Activated CD4-positive, alpha-beta T cell treated with anti-CD3 and anti-CD28 coated beads, Interleukin-2, amount 50 U/mL, for 4 hours (primary cell): ENCODE data around the gene ASMTL.
"Not testable (repeated sequence)": the region's sequence is repeated elsewhere in the genome, so short reads cannot be mapped to it uniquely, and the experiment has no call there.

Experiments
- DNase-seq, 2 experiments: peaks; one replicate each; pipeline ENCODE4 v3.0.0-alpha.2; 2020

Gene ASMTL

GRCh38 chrX:1481636-1482529 is 29.2 kb upstream of the ASMTL start:
- DNase-seq, result peak; percentile 61 to 70

GRCh38 chrX:1480082-1480785 is 27.5 kb upstream of the ASMTL start:
- no peak for DNase-seq

GRCh38 chrX:1477801-1478458 is 25.2 kb upstream of the ASMTL start:
- no peak for DNase-seq

GRCh38 chrX:1477229-1477628 is 24.5 kb upstream of the ASMTL start:
- DNase-seq, result no peak

GRCh38 chrX:1476682-1477081 is 24.0 kb upstream of the ASMTL start:
- no peak for DNase-seq

- DNase-seq, result no peak
Observed at GRCh38 chrX:1475881-1476280, 23.2 kb upstream of the ASMTL start.

- no peak for DNase-seq
Observed at GRCh38 chrX:1475481-1475880, 22.8 kb upstream of the ASMTL start.

GRCh38 chrX:1474593-1474992 is 21.9 kb upstream of the ASMTL start:
- DNase-seq, result not testable (repeated sequence)

- DNase-seq, result no peak
Observed at GRCh38 chrX:1472975-1473374, 20.3 kb upstream of the ASMTL start.

GRCh38 chrX:1468250-1468772 is 15.6 kb upstream of the ASMTL start:
- peak; percentile 70 to 73 for DNase-seq

- DNase-seq, result peak in 1 of 2 experiments; percentile 20
Observed at GRCh38 chrX:1466971-1467561, 14.4 kb upstream of the ASMTL start.

- no peak for DNase-seq
Observed at GRCh38 chrX:1466232-1466661, 13.5 kb upstream of the ASMTL start.

- no peak for DNase-seq
Observed at GRCh38 chrX:1465286-1466231, 12.8 kb upstream of the ASMTL start.

- DNase-seq, result no peak
Observed at GRCh38 chrX:1464971-1465285, 12.2 kb upstream of the ASMTL start.

- no peak for DNase-seq
Observed at GRCh38 chrX:1464041-1464970, 11.6 kb upstream of the ASMTL start.

- DNase-seq, result no peak
Observed at GRCh38 chrX:1463581-1463980, 10.9 kb upstream of the ASMTL start.

- peak; percentile 68 to 75 for DNase-seq
Observed at GRCh38 chrX:1462596-1463251, 10.0 kb upstream of the ASMTL start.

- DNase-seq, result no peak
Observed at GRCh38 chrX:1462110-1462509, 9.4 kb upstream of the ASMTL start.

- no peak for DNase-seq
Observed at GRCh38 chrX:1455948-1456280, 3.2 kb upstream of the ASMTL start.
